GM18511 (cell line): ENCODE measurements around the gene TM7SF2.

Source experiments
- ATAC-seq: cut with Tn5 transposase; IDR thresholded peaks from one replicate; pipeline ENCODE4 v1.9.1; 2021; ENCODE audit warnings: mild to moderate bottlenecking, moderate library complexity; ENCODE audit not compliant: unreplicated experiment

Gene TM7SF2

DNA sequence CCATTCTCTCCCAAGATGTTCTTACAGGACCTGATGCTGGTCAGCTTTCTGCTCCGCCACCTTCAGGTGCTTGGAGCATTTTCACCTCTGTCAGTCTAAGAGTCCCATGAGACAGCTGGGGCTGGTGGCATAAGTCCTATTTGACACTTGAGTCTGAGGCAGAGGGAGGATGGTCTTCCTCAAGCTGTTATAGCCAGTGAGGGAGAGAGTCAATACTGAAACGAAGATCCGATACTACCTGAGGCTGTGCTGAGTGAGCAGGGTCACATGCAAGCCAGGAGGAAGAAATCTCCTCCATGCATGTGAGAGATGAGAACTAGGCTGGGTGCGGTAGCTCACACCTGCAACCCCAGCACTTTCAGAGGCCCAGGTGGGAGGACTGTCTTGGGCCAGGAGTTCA is 22.1 kb upstream of the TM7SF2 start:
- ATAC-seq = no peak

GRCh38 chr11:65090628-65091027 is 21.0 kb upstream of the TM7SF2 start:
- no peak for ATAC-seq

DNA sequence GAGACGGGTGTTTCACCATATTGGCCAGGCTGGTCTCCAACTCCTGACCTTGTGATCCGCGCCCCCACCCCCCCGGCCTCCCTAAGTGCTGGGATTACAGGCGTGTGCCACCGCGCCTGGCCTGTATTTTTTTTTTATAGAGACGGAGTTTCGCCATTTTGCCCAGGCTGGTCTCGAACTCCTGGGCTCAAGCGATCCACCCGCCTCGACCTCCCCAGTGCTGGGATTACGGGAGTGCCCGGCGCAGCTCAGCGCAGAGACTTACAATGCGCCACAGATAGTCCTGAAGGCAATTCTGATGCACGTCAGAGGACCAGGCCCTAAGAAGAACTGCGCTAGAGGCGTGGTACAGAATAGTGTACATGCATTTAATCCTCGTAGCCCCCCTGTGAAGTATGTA is 16.2 kb upstream of the TM7SF2 start:
- ATAC-seq = no peak

- ATAC-seq = peak; percentile 91
Observed at GRCh38 chr11:65095974-65096806, 15.5 kb upstream of the TM7SF2 start, which contains the start of gene VPS51. VPS51 (plus strand) TSS chr11:65096214; CDS start chr11:65096251, 37 bp downstream.

DNA sequence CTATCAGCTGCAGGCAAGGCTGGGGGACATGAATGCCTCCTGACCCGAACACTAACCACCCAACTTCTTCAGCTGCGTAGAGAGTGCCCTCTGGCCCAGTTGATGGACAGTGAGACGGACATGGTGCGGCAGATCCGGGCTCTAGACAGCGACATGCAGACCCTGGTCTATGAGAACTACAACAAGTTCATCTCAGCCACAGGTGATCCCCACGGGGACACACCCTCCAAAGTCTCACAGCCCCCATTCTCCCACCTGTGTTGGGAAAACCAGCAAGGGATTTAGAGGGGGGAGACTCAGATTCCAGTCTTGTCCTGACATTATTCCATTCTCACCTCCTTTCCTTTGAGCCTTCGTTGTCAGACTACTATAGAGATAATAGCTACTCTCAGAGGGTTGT is 14.7 kb upstream of the TM7SF2 start:
- no peak for ATAC-seq

DNA sequence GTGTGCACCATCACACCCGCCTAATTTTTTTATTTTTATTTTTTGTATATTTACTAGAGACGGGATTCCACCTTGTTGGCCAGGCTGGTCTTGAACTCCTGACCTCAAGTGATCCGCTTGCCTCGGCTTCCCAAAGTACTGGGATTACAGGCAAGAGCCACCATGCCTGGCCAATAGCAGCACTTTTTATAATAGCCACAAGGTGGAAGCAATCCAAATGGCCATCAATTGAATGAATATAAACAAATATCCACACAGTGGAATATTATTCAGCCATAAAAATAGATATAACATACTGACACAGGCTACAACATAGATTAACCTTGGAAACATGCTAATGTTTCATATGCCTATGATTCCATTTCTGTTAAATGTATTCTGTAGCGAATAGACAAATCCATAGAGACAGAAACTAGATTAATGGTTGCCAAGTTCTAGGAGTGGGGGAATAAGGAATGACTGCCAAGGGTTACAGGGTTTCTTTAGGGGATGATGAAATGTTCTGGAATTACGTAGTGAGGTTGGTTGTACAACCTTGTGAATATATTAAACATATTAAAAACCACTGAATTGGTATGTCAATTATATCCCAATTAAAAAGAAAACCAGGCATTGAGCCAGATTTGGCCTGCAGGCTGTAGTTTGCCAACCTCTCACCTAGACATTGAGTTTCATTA is 10.9 kb upstream of the TM7SF2 start:
- no peak for ATAC-seq

GRCh38 chr11:65102142-65103095 is 9.3 kb upstream of the TM7SF2 start:
- ATAC-seq = no peak

DNA sequence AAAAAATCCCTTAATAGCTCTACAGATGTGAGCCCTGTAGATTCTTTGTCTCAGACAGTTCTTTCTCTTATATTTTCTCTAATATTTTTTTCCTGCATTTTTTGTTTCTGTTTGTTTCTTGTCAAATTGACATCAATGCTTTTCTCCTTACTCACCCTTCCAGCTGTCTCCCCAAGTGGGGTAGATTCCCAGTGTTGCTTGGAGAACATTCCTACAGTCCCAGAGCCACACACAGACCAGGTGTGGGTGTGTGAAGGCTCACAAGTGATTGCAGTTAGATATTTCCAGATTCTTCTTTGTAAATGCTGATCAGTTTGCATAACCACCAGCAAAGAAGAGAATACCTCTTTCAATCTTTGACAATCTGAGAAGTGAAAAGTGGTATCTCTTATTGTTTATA is 8.2 kb upstream of the TM7SF2 start:
- no peak for ATAC-seq

GRCh38 chr11:65104628-65105027 is 7.0 kb upstream of the TM7SF2 start:
- ATAC-seq = no peak

DNA sequence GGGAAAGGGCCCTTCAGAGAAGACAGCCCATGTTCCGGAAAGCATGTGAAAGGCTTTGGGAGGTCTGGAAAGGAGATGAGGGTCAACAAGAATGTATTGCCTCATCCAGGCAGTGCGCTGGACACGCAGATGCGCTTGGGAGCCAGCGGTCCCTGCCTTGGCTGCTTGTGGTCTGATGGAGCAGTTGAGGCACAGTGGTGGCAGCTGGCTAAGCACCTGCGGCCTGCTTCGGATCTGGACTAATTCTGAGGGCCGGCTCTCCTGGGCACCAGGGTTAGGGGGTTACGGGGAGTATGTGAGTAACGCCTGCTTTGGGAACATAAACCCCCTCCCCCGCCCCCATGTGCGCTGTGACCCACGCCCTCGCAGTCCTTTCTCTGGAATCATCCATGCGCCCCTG is 4.6 kb upstream of the TM7SF2 start:
- ATAC-seq = no peak

DNA sequence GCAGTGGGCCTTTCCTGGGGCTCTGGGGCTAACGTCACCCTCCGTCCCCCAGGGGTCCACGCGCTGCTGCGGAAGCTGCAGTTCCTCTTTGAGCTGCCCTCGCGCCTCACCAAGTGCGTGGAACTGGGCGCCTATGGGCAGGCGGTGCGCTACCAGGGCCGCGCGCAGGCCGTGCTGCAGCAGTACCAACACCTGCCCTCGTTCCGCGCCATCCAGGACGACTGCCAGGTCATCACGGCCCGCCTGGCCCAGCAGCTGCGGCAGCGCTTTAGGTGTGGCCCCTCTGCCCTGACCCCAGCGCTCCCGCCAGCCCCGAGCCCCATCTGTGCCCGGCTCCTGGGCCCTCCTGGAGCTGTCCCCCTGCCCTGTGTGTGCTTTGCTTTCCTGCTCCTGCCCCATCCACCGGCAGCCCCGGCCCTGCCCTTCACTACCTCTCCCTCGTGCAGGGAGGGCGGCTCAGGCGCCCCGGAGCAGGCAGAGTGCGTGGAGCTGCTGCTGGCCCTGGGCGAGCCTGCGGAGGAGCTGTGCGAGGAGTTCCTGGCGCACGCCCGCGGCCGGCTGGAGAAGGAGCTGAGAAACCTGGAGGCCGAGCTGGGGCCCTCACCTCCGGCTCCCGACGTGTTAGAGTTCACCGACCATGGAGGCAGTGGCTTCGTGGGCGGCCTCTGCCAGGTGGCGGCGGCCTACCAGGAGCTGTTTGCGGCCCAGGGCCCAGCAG is 3.8 kb upstream of the TM7SF2 start:
- no peak for ATAC-seq

DNA sequence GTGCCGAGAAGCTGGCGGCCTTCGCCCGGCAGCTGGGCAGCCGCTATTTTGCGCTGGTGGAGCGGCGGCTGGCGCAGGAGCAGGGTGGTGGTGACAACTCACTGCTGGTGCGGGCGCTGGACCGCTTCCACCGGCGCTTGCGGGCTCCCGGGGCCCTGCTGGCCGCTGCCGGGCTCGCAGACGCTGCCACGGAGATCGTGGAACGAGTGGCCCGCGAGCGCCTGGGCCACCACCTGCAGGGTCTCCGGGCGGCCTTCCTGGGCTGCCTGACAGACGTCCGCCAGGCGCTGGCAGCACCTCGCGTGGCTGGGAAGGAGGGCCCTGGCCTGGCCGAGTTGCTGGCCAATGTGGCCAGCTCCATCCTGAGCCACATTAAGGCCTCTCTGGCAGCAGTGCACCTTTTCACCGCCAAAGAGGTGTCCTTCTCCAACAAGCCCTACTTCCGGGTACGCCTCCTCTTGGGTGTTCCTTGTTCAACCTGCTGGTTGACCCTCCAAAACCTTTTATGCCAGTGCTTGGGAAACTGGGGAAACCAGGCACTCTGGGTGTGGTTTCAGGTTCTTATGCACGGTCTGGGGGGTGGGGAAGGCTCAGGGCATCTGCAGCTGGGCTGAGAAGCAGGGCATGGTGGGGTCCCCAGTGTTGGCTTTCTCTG is 3.1 kb upstream of the TM7SF2 start:
- no peak for ATAC-seq

DNA sequence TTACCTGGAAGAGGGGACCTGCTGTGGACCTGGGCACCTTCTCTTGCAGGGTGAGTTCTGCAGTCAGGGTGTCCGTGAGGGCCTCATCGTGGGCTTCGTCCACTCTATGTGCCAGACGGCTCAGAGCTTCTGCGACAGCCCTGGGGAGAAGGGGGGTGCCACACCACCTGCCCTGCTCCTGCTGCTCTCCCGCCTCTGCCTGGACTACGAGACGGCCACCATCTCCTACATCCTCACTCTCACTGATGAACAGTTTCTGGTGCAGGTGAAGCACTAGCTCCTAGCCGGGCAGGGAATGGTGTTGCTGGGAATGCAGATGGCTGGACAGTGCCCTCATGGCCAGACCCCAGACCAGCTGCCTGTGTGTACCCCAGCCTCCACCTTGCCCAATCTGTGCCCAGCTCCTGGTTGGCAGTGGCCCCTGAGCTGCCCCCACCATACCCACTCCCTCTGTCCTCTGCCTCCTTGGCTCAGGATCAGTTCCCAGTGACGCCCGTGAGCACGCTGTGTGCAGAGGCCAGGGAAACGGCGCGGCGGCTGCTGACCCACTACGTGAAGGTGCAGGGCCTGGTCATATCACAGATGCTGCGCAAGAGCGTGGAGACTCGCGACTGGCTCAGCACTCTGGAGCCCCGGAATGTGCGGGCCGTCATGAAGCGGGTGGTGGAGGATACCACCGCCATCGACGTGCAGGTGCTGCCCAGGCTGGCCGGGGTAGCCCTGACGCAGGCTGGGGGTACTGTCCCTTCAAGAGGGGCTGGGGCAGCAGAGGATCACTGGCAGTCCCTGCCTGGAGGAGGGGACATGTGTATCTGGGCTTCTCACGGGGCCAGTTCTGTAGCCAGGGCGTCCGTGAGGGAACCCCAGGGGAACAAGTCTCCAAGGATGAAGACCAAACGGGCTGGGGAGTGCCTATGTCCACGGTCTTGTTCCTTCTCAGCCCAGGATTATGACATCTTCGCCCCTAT is 2.2 kb upstream of the TM7SF2 start:
- ATAC-seq = no peak

GRCh38 chr11:65110354-65110861 is 1.3 kb upstream of the TM7SF2 start:
- ATAC-seq = no peak

GRCh38 chr11:65111159-65111743 is 421 bp upstream of the TM7SF2 start:
- no peak for ATAC-seq

- ATAC-seq = no peak
Observed at GRCh38 chr11:65112546-65113360, 1.1 kb downstream of the TM7SF2 start.

GRCh38 chr11:65113361-65113756 is 1.7 kb downstream of the TM7SF2 start:
- no peak for ATAC-seq
